PC-9 (cell line): ENCODE data around the gene UBAP2L.

Experiments used
- EZH2 ChIP-seq: fragments of 200-600 bp; sonication (generic); IDR thresholded peaks from 2 replicates; pipeline ENCODE4 v1.8.0; 2017; ENCODE audit warnings: antibody characterized with exemption, low read depth
- TF ChIP-seq, protein P1 (sequence below): fragments of 200-600 bp; sonication (generic); conservative IDR thresholded peaks from 2 replicates; pipeline ENCODE4 v1.6.1; 2017; ENCODE audit warnings: mixed run types, antibody characterized with exemption, mild to moderate bottlenecking, moderate library complexity

DNA sequence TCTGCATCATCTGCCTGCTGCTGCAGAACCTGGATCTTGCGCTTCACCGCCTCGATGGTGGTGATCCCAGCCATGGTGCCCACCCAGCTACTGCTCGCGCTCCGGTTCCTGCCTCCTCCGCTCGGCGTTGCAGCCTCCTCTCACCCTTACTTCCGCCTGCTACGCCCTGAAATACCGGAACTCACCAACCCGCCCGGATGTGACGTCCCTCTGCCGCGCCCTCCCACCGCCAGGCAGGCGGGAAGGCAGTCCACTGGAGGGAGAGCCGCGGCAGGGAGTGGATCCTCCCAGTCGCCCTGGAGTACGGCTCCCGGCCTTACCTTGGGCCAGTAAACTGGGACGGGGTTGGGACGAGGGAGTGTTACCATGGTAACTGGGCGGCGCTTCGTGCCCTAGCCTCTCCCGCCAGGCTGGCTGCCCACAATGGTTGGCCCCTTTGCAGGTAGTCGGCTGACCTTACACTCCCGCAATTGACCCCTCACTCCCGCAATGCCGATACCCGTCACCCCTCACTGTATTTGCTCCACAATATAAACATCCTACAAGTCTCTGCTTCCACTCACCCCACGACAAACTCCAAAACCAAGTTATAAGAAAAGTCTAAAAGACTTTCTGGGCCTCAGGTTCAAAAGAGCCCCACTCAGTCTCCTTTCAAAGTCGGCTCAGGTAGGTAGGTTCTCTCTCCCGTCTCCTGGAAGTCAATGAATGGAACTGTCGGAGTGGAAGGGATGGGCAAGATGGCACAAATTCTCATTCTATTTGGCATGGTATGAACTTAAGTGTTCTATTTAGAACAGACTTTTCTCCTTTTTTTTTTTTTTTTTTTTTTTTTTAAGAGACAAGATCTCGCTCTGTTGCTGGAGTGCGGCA lies 37.5 kb upstream of the UBAP2L start:
- TF ChIP-seq, protein P1, sequence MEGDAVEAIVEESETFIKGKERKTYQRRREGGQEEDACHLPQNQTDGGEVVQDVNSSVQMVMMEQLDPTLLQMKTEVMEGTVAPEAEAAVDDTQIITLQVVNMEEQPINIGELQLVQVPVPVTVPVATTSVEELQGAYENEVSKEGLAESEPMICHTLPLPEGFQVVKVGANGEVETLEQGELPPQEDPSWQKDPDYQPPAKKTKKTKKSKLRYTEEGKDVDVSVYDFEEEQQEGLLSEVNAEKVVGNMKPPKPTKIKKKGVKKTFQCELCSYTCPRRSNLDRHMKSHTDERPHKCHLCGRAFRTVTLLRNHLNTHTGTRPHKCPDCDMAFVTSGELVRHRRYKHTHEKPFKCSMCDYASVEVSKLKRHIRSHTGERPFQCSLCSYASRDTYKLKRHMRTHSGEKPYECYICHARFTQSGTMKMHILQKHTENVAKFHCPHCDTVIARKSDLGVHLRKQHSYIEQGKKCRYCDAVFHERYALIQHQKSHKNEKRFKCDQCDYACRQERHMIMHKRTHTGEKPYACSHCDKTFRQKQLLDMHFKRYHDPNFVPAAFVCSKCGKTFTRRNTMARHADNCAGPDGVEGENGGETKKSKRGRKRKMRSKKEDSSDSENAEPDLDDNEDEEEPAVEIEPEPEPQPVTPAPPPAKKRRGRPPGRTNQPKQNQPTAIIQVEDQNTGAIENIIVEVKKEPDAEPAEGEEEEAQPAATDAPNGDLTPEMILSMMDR, result no peak
- TF ChIP-seq EZH2, result no peak
